Muscle of leg (tissue), 11 donors: ENCODE data around the gene ST8SIA6. TPM values are rescaled to one million over a fixed set of nuclear protein-coding genes. Genes with fewer than 3 reads are reported as not detected.

Source experiments
- DNase-seq: peaks from one replicate; pipeline ENCODE4 v3.0.0; 2013
- H3K27ac ChIP-seq: one replicate; pipeline ENCODE4 v1.5.1; 2013; ENCODE audit warnings: mild to moderate bottlenecking, low read length, control low read depth
- H3K27me3 ChIP-seq: one replicate; pipeline ENCODE4 v1.6.1; 2013; ENCODE audit warnings: low read length; ENCODE audit not compliant: control insufficient read depth, insufficient read depth
- H3K36me3 ChIP-seq: one replicate; pipeline ENCODE4 v1.6.1; 2013; ENCODE audit warnings: low read length; ENCODE audit not compliant: control insufficient read depth, insufficient read depth
- H3K4me1 ChIP-seq: one replicate; pipeline ENCODE4 v1.6.1; 2013; ENCODE audit warnings: low read length; ENCODE audit not compliant: control insufficient read depth, insufficient read depth
- H3K4me3 ChIP-seq: one replicate; pipeline ENCODE4 v1.5.1; 2013; ENCODE audit warnings: low read length, control low read depth
- H3K9me3 ChIP-seq: replicated peaks from 2 replicates; pipeline ENCODE4 v1.6.1; 2013; ENCODE audit warnings: low read depth, low read length; ENCODE audit not compliant: control insufficient read depth
- WGBS: methylation state at CpG from one replicate; pipeline ENCODE4 v1.1.5; 2013; ENCODE audit warnings: missing lambda C conversion rate; ENCODE audit not compliant: insufficient coverage; 5-methylcytosine and 5-hydroxymethylcytosine counted together
- polyA plus RNA-seq, 8 donors: library from polyadenylated mRNA; unstranded; fragments of 120-200 nt; gene quantifications; one replicate each; pipeline versions ENCODE4 v1.2.1 to v1.2.3, GENCODE V29; 2013; ENCODE audit warnings: inconsistent platforms in 1 of 8, low replicate concordance in 1 of 8; ENCODE audit not compliant: insufficient read length in 8 of 8, insufficient read depth in 1 of 8
- total RNA-seq: library from RNA; stranded (reverse); fragments of 120-200 nt; gene quantifications from one replicate; pipeline ENCODE4 v1.2.4, GENCODE V29; 2013

The ST8SIA6 gene
- total and polyA plus RNA-seq, 9 donors = 1.0 to 2.2 (median 1.7) TPM

DNA sequence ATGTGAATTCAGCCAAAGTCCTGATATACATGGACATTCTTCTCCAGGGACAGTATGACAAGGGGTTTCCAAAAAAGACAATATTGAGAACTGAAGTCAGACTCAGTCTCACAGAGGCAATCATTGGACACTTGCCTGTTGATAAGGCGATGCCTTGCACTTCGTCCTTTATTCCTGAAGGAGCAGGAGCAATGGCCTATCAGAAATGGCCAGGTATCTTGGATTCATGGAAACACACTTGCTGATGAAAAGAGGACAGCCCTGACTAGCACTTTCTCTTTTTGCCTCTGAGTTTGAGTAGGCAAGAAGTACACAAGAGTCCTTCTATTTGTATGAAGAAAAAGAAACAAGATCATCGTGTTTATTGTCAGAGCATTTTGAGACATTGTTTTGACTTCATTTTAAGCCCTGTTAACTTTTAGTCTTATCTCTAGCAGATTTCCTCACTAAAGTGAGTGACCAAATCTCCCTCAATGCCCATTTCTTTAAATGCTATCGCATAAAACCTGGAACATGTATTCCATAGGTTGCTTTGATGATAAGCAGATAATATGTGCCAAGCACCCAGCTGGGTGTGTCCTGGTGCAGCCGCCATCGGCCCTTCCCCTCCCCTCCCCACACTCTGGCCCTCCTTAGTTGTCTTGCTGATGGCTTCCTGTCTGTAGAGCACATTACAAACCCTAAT is 26.6 kb downstream of the ST8SIA6 start:
- no peaks in the 10 kb centered on the region for H3K9me3 ChIP-seq
- no peak for DNase-seq
- no peak overlapping the region for H3K4me3 ChIP-seq
- no peak overlapping the region for H3K27ac ChIP-seq
- H3K36me3 ChIP-seq = no peaks in the 10 kb centered on the region
- H3K4me1 ChIP-seq = no peaks in the 10 kb centered on the region
- WGBS = 88% methylated on average over 2 of the region's 6 CpGs
- H3K27me3 ChIP-seq = peaks cover 4% of the 10 kb centered on the region

DNA sequence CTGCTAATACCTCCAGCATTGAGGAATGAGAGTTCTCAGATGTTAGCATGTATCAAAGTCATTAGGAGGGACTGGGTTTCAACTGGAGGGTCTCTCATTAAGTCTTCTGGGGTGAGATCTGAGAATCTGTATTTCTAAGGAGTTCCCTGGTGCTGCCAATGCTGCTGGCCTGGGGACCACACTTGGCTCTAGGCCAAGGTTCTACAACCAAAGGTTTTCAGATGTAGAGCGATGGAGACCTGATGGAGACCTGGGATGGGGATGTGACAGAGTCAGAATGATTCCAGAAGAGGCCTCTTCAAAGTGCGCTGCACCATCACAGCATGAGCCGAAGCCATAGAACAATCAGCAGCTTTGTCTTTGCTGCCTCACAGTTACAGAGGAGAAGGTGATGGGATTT is 27.2 kb downstream of the ST8SIA6 start:
- DNase-seq = no peak
- 94% methylated on average over 3 of the region's 3 CpGs for WGBS
- Histone ChIP-seq H3K4me3 (no peak overlapping the region), H3K4me1 (no peaks in the 10 kb centered on the region), H3K27ac (no peak overlapping the region), H3K27me3 (peaks cover 4% of the 10 kb centered on the region), H3K36me3 (no peaks in the 10 kb centered on the region), H3K9me3 (no peaks in the 10 kb centered on the region)

DNA sequence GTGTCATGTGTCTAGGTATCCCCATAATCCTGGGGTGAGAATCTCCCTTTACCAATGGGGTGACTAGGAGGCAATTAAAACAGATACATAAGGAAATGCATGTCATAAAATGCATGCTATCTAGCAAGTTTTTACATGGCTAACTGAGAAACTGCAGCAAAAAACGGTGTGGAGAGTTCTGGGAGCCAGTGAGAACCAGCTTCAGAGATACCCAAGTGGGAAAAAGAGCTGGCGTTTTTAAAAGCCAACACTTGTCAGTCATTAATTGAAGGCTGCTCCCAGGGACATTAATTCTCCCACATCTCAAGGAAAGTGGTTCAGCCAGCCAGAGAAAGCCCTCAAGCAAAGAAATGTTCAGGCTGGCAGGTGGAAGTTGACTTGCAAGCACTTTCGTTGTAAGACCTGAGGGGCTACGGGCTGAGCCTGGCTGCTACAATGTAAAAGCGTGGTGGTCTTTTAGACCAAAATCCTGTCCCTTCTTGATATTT is 28.1 kb downstream of the ST8SIA6 start:
- H3K4me3 ChIP-seq = no peak overlapping the region
- H3K9me3 ChIP-seq = no peaks in the 10 kb centered on the region
- H3K27ac ChIP-seq = no peak overlapping the region
- 79% methylated on average over 4 of the region's 5 CpGs for WGBS
- no peaks in the 10 kb centered on the region for H3K36me3 ChIP-seq
- peaks cover 2% of the 10 kb centered on the region for H3K27me3 ChIP-seq
- no peaks in the 10 kb centered on the region for H3K4me1 ChIP-seq
- DNase-seq = no peak

DNA sequence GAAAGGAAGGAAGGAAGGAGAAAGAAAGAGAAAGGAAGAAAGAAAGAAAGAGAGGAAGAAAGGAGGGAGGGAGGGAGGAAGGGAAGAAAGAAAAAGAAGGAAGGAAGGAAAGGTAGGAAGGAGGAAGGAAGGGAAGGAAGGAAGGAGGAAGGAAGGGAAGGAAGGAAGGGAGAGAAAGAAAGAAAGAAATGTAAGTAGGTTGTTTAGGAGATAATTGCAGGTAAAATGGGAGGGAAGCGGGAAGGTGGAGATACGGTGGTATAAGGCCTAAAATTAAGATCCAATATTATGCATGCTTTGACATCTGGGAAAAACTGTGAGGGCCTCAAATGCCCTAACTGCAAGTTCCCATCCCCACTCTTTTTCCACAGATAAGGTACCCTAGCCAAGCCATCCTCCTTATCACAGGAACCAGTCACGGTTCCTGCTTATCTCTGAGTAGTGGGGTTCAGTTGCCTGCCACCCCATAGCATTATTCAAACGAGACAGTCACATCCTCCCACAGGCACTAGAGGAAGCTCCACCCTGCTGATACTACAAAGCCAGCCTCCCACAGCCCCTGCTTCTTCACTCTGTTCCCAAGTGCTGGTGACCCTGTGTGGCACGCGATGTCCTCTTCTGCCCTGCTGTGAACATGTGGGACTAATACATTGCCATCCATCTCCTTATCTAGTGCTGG is 28.7 kb downstream of the ST8SIA6 start:
- Histone ChIP-seq H3K27me3 (peaks cover 2% of the 10 kb centered on the region), H3K9me3 (no peaks in the 10 kb centered on the region), H3K27ac (no peak overlapping the region), H3K36me3 (no peaks in the 10 kb centered on the region), H3K4me1 (no peaks in the 10 kb centered on the region), H3K4me3 (no peak overlapping the region)
- no peak for DNase-seq
- 100% methylated on average over 1 of the region's 6 CpGs for WGBS

GRCh38 chr10:17423632-17424186 is 30.7 kb downstream of the ST8SIA6 start:
- Histone ChIP-seq H3K36me3 (no peaks in the 10 kb centered on the region), H3K4me3 (no peak overlapping the region), H3K27me3 (no peaks in the 10 kb centered on the region), H3K4me1 (no peaks in the 10 kb centered on the region), H3K27ac (no peak overlapping the region), H3K9me3 (no peaks in the 10 kb centered on the region)
- 51% methylated on average over 2 of the region's 2 CpGs for WGBS
- no peak for DNase-seq

- DNase-seq = no peak
- 73% methylated on average over 2 of the region's 5 CpGs for WGBS
- H3K27me3 ChIP-seq = no peaks in the 10 kb centered on the region
- H3K4me1 ChIP-seq = no peaks in the 10 kb centered on the region
- no peak overlapping the region for H3K27ac ChIP-seq
- H3K36me3 ChIP-seq = no peaks in the 10 kb centered on the region
- no peaks in the 10 kb centered on the region for H3K9me3 ChIP-seq
- H3K4me3 ChIP-seq = no peak overlapping the region
Observed at GRCh38 chr10:17422931-17423330, 31.5 kb downstream of the ST8SIA6 start.

DNA sequence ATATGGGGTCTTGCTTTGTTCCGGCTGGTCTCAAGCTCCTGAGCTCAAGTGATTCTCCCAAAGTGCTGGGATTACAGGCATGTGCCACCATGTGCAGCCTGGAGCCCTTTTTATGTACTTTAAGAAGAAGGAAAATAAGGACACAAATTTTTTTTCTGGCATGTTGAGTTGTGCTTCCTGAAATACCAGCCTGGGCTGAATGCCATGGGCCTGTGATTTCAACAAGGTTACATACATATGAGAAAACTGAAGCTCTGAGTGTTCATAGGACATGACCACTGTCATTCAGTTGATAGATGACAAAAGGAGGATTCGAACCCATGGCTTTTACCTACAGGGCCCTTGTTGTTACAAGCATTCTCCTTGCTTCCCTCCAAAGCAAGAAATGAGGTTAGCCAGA is 36.1 kb downstream of the ST8SIA6 start:
- Histone ChIP-seq H3K9me3 (no peaks in the 10 kb centered on the region), H3K4me1 (no peaks in the 10 kb centered on the region), H3K36me3 (no peaks in the 10 kb centered on the region), H3K27me3 (no peaks in the 10 kb centered on the region), H3K4me3 (no peak overlapping the region), H3K27ac (no peak overlapping the region)
- WGBS = no CpG with 5 or more reads among the region's 2 CpGs
- no peak for DNase-seq

DNA sequence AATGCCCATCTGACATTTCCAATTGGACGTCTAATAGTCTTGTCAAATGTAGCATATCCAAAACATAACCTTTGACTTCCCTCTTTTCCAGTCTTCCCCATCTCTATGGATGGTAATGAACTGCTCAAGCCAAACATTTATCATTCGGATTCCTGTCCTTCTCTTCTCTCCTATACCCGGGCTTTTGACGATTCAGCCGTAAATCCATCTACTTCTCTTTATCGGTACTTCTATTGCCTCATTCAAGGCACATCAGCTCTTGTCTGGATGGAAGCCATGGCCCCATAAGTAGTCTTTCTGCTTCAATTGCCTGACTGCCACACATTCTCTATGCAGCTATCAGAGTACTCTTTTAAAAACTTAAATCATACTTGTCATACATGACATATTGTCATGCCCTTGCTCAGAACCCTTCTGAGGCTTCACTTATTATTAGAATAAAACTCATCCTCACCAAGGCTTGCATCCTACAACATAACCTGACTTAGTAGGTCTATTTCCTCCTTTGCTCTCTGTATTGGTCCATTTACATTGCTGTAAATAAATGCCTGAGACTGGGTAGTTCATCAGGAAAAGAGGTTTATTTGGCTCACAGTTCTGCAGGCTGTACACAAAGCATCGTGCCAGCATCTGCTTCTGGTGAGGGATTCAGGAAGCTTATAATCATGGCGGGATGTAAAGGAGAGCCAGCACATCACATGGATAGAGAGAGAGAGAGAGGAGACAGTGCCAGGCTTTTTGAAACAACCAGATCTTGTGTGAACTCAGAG is 37.8 kb downstream of the ST8SIA6 start:
- Histone ChIP-seq H3K4me1 (no peaks in the 10 kb centered on the region), H3K4me3 (no peak overlapping the region)
- 90% methylated on average over 7 of the region's 8 CpGs for WGBS

DNA sequence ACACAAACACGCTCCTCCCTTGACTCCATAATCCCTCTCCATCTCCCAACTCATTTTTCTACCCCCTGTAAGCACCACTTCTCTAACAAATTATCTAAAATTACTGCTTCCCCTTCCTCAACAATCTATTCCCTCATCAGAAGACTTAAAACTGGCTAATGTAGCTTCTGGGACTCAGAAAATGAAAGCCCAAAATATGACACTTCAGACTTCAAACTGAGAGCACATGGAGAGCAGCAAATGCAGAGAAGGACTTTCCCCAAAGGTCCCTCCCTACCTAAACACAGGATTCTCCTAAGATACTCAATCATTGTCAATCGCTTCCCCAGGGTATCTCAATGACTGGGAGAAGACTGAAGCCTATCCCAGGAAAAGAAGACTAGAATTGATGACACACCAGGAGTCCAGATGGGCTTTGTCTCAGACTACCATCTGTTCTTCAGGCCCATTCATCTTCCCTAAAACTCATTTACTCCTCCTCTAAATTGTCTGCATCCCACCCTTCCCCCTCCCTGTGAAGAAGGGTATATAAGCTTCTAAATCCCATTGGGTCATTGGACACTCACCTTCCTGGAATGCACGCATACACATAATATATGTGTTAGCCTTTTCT is 39.2 kb downstream of the ST8SIA6 start:
- no peak overlapping the region for H3K27ac ChIP-seq
- no peak for DNase-seq
- no peaks in the 10 kb centered on the region for H3K27me3 ChIP-seq
- H3K36me3 ChIP-seq = no peaks in the 10 kb centered on the region
- no peaks in the 10 kb centered on the region for H3K4me1 ChIP-seq
- 70% methylated on average over 2 of the region's 3 CpGs for WGBS
- no peak overlapping the region for H3K4me3 ChIP-seq
- no peaks in the 10 kb centered on the region for H3K9me3 ChIP-seq

More for the DNA sequence above, 37.8 kb downstream of the ST8SIA6 start:
- Histone ChIP-seq H3K36me3 (no peaks in the 10 kb centered on the region), H3K9me3 (no peaks in the 10 kb centered on the region), H3K27ac (no peak overlapping the region), H3K27me3 (no peaks in the 10 kb centered on the region)
- DNase-seq = no peak
